ENCODE data around the gene PGP.

PGP gene

DNA sequence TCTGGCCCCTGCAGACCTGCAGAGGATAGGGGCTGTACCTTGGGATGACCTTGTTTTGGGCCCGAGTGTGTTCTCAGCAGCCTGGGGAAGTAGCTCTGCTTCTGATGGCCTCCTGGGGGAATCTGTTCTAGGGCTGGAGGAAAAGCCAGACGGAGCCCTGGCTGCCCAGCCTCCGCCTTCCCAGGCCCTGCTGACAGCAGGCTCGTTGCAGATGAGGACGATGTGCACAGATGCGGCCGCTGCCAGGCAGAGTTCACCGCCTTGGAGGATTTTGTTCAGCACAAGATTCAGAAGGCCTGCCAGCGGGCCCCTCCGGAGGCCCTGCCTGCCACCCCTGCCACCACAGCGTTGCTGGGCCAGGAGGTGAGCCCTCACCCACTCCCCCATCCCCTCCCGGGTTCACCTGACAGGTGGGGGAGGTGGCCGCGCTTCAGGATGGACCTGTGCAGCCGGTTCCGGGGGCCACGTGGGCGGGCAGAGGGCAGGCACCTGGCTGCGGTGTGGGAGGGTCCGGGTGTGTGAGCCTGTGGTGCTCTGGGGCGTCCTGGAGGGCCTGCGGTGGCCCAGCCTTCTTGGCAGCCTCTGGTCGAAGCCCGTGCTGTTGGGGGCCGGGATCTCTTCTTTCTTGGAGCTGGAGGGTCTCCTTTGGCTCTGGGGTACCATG, 13.7 kb upstream of the PGP start:
- Histone ChIP-seq H3K4me2 (ENCODE audit: low read depth, low read length) (no peak overlapping the region), H3K27ac (ENCODE audit: low read length) (no peak overlapping the region), H3K4me1 (ENCODE audit: low read length) (no peaks in the 10 kb centered on the region), H4K20me1 (ENCODE audit: insufficient read depth, low read length) (no peaks in the 10 kb centered on the region), H3K9me2 (replicated peaks; ENCODE audit: insufficient read depth, low read length) (no peaks in the 10 kb centered on the region), H3K36me3 (replicated peaks; ENCODE audit: insufficient read depth, low read length) (no peaks in the 10 kb centered on the region), H3K4me3 (ENCODE audit: low read length) (no peak overlapping the region), H3K9ac (ENCODE audit: low read length) (no peak overlapping the region), H3K27me3 (replicated peaks; ENCODE audit: insufficient read depth, low read length) (no peaks in the 10 kb centered on the region), H3K79me2 (ENCODE audit: low read length) (peaks cover 53% of the 10 kb centered on the region), H2AFZ (ENCODE audit: low read length) (no peak overlapping the region), H3K9me3 (replicated peaks; ENCODE audit: insufficient read depth, low read length) (no peaks in the 10 kb centered on the region), H3F3A (ENCODE audit: insufficient read depth, low read length) (no peaks in the 10 kb centered on the region)
- DNase-seq = no peak
- TF ChIP-seq EZH2 (optimal IDR thresholded peaks at IDR 0.05; ENCODE audit: low read depth, low read length) = no peak
- TF ChIP-seq EZH2phosphoT487 (IDR thresholded peaks at IDR 0.05; ENCODE audit: low read length) = no peak
- TF ChIP-seq, protein P1, sequence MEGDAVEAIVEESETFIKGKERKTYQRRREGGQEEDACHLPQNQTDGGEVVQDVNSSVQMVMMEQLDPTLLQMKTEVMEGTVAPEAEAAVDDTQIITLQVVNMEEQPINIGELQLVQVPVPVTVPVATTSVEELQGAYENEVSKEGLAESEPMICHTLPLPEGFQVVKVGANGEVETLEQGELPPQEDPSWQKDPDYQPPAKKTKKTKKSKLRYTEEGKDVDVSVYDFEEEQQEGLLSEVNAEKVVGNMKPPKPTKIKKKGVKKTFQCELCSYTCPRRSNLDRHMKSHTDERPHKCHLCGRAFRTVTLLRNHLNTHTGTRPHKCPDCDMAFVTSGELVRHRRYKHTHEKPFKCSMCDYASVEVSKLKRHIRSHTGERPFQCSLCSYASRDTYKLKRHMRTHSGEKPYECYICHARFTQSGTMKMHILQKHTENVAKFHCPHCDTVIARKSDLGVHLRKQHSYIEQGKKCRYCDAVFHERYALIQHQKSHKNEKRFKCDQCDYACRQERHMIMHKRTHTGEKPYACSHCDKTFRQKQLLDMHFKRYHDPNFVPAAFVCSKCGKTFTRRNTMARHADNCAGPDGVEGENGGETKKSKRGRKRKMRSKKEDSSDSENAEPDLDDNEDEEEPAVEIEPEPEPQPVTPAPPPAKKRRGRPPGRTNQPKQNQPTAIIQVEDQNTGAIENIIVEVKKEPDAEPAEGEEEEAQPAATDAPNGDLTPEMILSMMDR (IDR thresholded peaks at IDR 0.05; ENCODE audit: low read length) = no peak

DNA sequence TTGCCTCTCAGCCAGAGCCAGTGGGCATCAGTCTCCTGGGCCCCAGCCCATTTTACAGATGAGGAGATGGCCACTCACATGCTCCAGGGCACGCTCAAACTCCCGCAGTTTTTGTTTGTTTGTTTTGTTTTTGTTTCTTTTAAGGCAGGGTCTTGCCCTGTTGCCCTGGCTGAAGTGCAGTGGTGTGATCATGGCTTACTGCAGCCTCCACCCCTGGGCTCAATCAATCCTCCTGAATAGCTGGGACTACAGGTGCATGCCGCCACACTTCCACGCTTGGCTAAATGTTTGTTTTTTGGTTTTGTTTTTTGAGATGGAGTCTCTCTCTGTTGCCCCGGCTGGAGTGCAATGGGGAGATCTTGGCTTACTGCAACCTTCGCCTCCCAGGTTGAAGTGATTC, 12.3 kb upstream of the PGP start:
- Histone ChIP-seq H3K27ac (ENCODE audit: low read length) (no peak overlapping the region), H3K9me2 (replicated peaks; ENCODE audit: insufficient read depth, low read length) (no peaks in the 10 kb centered on the region), H4K20me1 (ENCODE audit: insufficient read depth, low read length) (no peaks in the 10 kb centered on the region), H3K4me1 (ENCODE audit: low read length) (no peaks in the 10 kb centered on the region), H3K4me3 (ENCODE audit: low read length) (no peak overlapping the region), H3F3A (ENCODE audit: insufficient read depth, low read length) (0 out of 2 replicates have a peak, but pooled peaks cover 3% of the 10 kb centered on the region), H3K36me3 (replicated peaks; ENCODE audit: insufficient read depth, low read length) (no peaks in the 10 kb centered on the region), H3K4me2 (ENCODE audit: low read depth, low read length) (no peak overlapping the region), H3K9ac (ENCODE audit: low read length) (no peak overlapping the region), H3K9me3 (replicated peaks; ENCODE audit: insufficient read depth, low read length) (no peaks in the 10 kb centered on the region), H3K27me3 (replicated peaks; ENCODE audit: insufficient read depth, low read length) (no peaks in the 10 kb centered on the region), H2AFZ (ENCODE audit: low read length) (no peak overlapping the region), H3K79me2 (ENCODE audit: low read length) (peaks cover 53% of the 10 kb centered on the region)
- TF ChIP-seq EZH2phosphoT487 (IDR thresholded peaks at IDR 0.05; ENCODE audit: low read length) (no peak), EZH2 (optimal IDR thresholded peaks at IDR 0.05; ENCODE audit: low read depth, low read length) (no peak)
- TF ChIP-seq, protein P1 (IDR thresholded peaks at IDR 0.05; ENCODE audit: low read length) = no peak
- DNase-seq = no peak

DNA sequence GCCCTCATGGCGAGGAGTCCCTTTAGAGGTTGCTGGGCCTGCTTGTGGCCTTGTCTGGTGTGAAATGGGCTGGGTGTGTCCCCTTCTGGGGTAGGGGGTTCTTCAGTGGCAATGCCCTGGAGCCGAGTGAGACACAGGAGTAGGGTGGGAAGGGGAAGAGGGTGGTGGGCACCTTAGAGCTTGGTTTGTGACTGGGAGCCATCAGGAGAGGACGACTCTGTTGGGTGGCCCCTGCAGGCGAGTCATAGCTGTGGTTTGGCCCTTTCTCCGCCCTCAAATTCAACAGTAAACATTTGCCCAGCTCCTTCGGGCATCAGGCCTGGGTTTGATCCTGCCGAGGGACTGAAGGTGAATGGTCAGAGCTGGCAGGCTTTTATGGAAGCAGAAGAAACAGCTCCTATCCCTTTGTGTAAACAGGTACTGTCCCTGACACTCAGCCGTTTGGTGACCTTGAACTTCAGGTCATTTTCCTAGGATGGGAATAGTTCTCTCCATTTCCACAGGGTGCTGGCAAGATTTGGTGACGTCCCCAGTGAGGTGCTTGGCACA, 11.7 kb upstream of the PGP start:
- no peak overlapping the region for H3K4me2 ChIP-seq (ENCODE audit: low read depth, low read length)
- H3K4me3 ChIP-seq (ENCODE audit: low read length) = no peak overlapping the region
- no peak for DNase-seq
- no peaks in the 10 kb centered on the region for H3K36me3 ChIP-seq (replicated peaks; ENCODE audit: insufficient read depth, low read length)
- H3F3A ChIP-seq (ENCODE audit: insufficient read depth, low read length) = 0 out of 2 replicates have a peak, but pooled peaks cover 3% of the 10 kb centered on the region
- no peaks in the 10 kb centered on the region for H3K4me1 ChIP-seq (ENCODE audit: low read length)
- H3K9ac ChIP-seq (ENCODE audit: low read length) = no peak overlapping the region
- no peak overlapping the region for H3K27ac ChIP-seq (ENCODE audit: low read length)
- H3K9me2 ChIP-seq (replicated peaks; ENCODE audit: insufficient read depth, low read length) = no peaks in the 10 kb centered on the region
- TF ChIP-seq EZH2phosphoT487 (IDR thresholded peaks at IDR 0.05; ENCODE audit: low read length) (no peak), EZH2 (optimal IDR thresholded peaks at IDR 0.05; ENCODE audit: low read depth, low read length) (no peak)
- TF ChIP-seq, protein P1 (IDR thresholded peaks at IDR 0.05; ENCODE audit: low read length) = no peak
- no peaks in the 10 kb centered on the region for H4K20me1 ChIP-seq (ENCODE audit: insufficient read depth, low read length)
- no peak overlapping the region for H2AFZ ChIP-seq (ENCODE audit: low read length)
- H3K79me2 ChIP-seq (ENCODE audit: low read length) = peaks cover 53% of the 10 kb centered on the region
- no peaks in the 10 kb centered on the region for H3K27me3 ChIP-seq (replicated peaks; ENCODE audit: insufficient read depth, low read length)
- no peaks in the 10 kb centered on the region for H3K9me3 ChIP-seq (replicated peaks; ENCODE audit: insufficient read depth, low read length)

All from MM.1S (cell line).